HG03135 (cell line): ENCODE data around the gene TRHDE.
A peak's percentile ranks its signal among the peaks of the same experiment; 100 is the strongest.
"Not testable (repeated sequence)": the region's sequence is repeated elsewhere in the genome, so short reads cannot be mapped to it uniquely, and the experiment has no call there.

Source experiments
- ATAC-seq: cut with Tn5 transposase; IDR thresholded peaks from one replicate; pipeline ENCODE4 v1.9.1; 2021; ENCODE audit warnings: mild to moderate bottlenecking, moderate library complexity; ENCODE audit not compliant: unreplicated experiment

The TRHDE gene

DNA sequence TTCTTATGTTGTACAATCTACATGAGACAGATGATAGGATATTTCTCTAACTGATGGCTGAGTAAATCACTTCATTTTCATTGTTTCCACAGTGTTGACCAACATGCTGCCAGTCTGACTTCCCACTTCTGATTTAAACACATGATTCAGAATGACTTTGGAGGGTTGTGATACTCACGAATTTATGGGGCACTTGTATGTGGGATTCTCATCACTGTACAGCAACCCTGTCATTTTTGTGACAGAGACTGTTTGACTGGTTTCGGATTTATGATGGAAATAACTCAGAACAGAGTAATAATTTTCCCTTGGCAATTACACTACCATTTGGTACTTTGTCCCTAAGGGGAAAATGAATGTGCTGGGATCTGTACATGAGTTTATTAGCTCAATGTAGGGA is 333.8 kb downstream of the TRHDE start:
- no peak for ATAC-seq

DNA sequence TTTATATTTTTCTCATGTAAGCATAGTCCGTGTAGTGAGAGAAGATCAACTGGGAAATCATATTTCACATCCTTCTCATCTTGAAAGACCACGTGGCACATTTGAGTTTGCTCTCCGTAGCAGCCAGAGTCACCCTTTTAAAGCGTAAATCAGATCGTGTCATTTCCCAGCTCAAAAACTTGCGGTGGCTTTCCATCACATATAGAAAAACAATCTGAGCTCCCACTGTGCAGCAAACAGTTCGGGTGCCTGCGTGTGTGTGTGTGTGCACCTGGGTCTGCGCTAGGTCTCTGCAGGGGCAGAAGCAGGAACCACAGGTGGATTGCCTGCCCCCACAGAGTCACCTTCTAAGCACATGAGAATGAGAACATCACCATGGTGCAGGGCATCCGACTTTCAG is 338.2 kb downstream of the TRHDE start:
- ATAC-seq = no peak

GRCh38 chr12:72610854-72611358 is 338.7 kb downstream of the TRHDE start:
- no peak for ATAC-seq

GRCh38 chr12:72612171-72612570 is 340.0 kb downstream of the TRHDE start:
- ATAC-seq = no peak

DNA sequence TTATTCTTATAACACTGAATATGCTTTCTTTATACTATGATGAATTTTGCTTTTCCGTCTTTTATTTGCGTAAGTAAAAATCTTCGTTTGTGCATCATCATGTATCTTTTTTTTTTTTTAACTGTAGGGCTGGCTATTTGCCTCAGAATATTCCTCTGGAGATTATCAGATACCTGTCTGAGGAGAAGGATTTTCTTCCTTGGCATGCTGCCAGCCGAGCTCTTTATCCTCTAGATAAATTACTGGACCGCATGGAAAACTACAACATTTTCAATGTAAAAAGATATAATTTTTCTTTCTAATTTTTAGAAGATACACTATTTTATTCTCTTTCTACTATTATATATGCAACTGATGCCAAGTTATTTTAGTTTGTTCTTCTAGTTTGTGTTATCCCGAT is 346.6 kb downstream of the TRHDE start:
- ATAC-seq = no peak

GRCh38 chr12:72622556-72622955 is 350.4 kb downstream of the TRHDE start:
- ATAC-seq = peak; percentile 82

GRCh38 chr12:72631926-72632685 is 359.9 kb downstream of the TRHDE start:
- ATAC-seq = no peak

- ATAC-seq = no peak
These were observed 370.5 kb downstream of the TRHDE start for GRCh38 chr12:72642706-72643105.

DNA sequence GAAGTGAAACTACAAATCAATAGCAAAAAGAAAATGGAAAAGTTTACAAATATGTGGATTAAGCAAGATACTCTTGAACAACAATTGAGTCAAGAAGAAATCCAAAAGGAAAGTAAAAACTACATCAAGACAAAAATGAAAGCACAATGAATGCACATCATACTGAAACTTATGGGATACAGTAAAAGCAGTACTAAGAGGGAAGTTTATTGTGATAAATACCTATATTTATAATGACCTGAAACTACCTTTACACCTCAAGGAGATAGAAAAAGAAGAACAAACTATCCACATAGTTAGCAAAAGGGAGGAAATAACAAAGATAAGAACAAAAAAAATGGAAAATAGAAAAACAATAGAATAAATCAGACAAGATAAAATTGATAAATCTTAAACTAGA is 375.0 kb downstream of the TRHDE start:
- peak; percentile 54 for ATAC-seq

GRCh38 chr12:72658615-72659014 is 386.4 kb downstream of the TRHDE start:
- ATAC-seq = no peak

DNA sequence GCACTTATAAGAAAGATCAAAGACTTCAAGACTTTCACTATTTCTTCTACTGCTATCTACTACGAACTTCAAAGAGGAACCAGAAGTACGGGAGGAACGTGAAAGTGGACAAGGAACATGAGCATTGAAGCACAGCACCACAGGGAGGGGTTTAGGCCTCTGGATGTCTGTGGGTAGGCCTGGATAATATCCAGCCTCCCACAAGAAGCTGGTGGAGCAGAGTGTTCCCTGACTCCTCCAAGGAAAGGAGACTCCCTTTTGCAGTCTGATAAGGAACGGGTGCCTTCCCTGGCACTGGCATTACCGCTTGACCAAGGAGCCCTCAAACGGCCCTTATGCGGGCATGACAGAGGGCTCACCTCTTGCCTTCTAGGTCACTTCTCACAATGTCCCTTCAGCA is 388.0 kb downstream of the TRHDE start:
- ATAC-seq = not testable (repeated sequence)

- ATAC-seq = peak; percentile 59
These were observed 401.7 kb downstream of the TRHDE start for GRCh38 chr12:72673853-72674252.

DNA sequence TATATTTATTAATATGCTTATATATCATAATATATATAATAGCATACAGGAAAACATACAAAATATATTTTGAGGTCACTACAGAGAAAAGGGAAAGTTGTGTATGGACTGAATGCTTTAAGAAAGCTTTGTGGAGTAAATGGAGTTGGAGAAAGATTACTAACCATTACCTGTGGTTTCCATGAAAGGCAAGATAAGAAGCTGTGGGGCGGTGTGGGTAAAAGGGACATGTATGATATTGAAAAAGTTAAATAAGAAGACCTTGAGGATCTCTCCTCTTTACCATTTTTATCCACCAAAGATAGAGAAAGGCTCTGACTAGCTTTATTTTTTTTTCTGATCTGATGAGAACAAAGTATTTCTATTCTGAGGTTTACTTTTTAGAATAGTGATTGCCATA is 404.4 kb downstream of the TRHDE start:
- no peak for ATAC-seq

DNA sequence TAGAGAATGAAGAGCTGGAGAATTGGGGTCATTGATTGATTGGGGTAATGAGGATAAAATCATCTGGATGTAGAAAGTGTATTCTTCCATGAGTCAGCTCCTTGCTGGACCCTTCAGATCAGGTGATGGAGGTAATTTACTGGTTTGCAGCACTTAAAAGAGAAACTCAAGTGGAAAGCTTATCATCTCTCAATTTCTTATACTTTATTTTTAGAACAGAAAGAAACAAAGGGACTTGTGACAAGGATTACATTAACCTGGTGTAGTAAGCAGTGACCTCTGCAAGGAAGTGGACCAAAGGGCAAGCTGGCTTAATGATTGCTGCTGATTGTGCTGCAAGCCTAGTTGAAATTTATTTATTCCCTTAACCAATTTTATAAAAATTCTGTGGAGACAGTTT is 405.0 kb downstream of the TRHDE start:
- ATAC-seq = no peak

- ATAC-seq = no peak
These were observed 405.7 kb downstream of the TRHDE start for GRCh38 chr12:72677846-72678245.

DNA sequence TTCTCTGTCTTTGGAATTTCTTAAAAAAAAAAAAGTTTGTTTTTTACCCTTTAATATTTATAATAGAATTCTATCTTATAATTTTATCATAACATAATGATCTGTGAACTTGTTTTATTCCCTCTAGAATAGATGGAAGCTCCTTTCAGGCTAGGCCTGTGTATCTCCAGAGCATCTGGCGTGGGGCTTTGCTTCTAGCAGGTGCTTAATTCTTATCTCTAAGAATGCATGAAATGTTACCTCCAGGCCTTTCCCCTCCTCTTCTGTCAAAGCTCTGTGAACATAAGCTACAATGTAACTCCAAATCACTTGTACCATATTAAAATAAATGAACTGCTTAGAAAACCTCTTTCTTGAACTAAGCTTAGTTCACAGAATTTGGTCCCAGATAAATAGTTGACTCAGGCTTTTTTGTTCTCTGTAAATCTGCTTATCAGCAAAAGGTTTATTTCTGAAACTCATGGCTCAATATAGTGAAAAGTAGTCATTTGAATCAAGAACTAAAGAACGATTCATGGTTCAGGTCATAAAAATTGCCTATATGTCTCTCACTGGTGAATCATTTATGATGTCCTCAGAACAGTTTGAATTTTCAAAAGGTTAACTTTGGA is 407.1 kb downstream of the TRHDE start:
- ATAC-seq = no peak

DNA sequence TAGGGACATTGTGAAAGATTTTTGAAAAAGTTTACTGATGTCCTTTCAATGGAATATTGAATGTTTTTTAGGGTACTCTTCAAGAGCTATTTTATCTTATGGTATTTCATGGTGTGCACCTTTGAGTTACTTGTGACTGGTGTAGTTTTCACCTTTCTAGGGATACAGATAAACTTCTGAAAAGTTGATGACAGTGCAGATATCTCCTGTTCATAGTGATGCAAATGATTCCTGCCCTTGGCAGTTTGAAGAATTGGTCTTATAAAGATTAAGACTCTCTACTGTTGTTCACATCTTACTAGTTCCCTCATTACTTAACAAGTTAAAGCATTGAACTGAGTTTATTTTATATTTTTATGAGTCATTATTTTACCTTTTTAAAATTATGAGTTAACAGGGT is 408.9 kb downstream of the TRHDE start:
- no peak for ATAC-seq

DNA sequence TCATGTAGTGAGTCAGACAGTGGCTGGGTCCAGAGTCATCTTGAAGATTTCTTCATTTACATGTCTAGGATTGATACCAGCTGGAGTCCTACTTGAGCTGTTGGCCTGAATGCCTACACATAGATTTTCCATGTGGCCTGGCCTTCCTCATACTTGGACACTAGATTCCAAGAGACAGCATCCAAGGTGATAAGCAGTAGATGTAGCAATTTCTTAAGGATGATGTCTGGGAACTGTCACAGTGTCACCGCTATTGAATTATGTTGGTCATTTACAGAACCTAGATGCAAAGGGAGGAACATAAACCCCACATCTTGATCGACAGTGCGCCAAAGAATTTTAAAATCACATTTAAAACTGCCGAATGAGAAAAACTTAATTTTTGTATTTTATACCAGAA is 412.3 kb downstream of the TRHDE start:
- ATAC-seq = no peak

DNA sequence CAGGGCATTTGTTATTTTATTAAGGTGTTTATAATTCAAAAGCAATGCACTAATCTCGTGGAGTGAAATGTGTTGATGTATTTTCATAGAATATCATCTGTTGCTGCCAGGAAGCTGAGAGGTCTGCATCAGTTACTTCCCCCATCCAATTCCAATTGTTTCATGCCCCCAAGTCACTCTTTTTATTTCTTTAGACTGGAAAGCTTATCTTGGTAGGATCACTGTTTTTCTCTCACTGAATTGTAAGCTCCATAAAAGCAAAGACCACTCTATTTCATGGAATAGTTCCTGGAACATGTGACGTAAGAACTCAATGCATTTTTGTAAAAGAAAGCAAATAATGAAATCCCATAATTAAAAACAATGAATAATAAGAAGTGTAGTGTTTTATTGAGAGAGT is 420.2 kb downstream of the TRHDE start:
- no peak for ATAC-seq

DNA sequence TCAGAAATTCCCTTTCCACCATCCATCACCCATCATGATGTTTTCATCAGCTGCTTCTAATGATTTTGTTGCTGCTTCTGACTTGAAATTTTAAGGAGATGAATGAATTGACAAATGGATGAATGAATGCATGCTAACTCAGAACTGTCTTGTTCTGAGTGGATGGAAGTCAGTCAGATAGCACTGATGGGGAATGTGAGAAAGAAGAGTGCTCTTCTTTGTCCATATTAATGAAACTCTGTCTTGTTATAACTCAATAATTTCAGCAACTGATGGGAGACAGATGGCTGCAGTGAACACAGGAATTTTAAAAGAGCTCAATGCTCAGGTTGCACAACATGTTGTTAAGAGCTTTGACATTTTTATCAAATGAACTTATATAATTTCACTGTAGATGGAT is 422.0 kb downstream of the TRHDE start:
- ATAC-seq = no peak

DNA sequence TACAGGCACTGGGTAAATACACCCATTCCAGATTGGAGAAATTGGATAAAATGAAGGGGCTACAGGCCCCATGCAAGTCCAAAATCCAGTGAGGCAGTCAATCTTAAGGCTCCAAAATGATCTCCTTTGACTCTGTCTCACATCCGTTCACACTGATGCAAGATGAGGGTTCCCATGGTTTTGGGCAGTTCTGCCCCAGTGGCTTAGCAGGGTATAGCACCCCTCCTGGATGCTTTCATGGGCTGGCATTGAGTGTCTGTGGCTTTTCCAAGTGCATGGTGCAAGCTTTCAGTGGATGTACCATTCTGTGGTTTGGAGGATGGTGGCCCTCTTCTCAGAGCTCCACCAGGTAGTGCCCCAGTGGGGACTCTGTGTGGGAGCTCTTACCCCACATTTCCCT is 427.2 kb downstream of the TRHDE start:
- no peak for ATAC-seq

DNA sequence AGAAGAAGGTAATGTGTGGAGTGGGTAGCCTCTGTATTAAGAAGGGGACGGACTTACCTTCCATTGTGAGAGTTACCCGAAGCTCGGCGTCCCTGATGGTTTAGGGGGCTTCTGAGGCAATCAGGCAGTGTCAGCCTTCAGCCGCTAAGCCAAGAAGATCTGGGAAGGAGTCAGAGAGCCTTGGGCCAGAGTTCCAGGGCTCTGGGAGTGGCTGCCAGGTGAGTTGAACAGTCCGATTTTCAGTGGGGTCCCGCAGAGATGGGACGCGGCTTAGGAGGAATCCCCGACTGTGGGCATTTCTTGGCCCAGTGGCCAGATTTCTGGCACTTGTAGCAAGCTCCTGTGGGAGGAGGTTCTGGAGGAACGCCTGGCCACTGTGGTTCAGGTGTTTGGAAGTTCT is 439.9 kb downstream of the TRHDE start:
- ATAC-seq = not testable (repeated sequence)

GRCh38 chr12:72716221-72716620 is 444.1 kb downstream of the TRHDE start:
- no peak for ATAC-seq
